Stimulated activated effector memory CD8-positive, alpha-beta T cell treated with anti-CD3 and anti-CD28 coated beads, Interleukin-12 subunit alpha, Interleukin-12 subunit beta, amount 100 ng/mL, for 72 hours (primary cell): ENCODE data around the gene CLEC2B.
"Not testable (repeated sequence)": the region's sequence is repeated elsewhere in the genome, so short reads cannot be mapped to it uniquely, and the experiment has no call there.

Source experiments
- ATAC-seq: fragments of 150-1000 bp; cut with Tn5 transposase; 2 replicates; pipeline ENCODE4 v1.10.0; 2021
- DNase-seq, 2 donors: peaks; one replicate each; pipeline ENCODE4 v3.0.0; 2021 to 2022; ENCODE audit warnings: low spot score in 2 of 2
- H3K27ac Mint-ChIP-seq: one replicate; pipeline ENCODE4 v1.8.0; 2022; ENCODE audit warnings: mild to moderate bottlenecking, mixed read lengths
- H3K36me3 Mint-ChIP-seq: one replicate; pipeline ENCODE4 v1.8.0; 2022; ENCODE audit warnings: mild to moderate bottlenecking, mixed read lengths
- H3K4me1 Mint-ChIP-seq: one replicate; pipeline ENCODE4 v1.8.0; 2022; ENCODE audit warnings: mixed read lengths
- H3K4me3 Mint-ChIP-seq: one replicate; pipeline ENCODE4 v1.8.0; 2022; ENCODE audit warnings: mild to moderate bottlenecking, mixed read lengths
- H3K9me3 Mint-ChIP-seq: one replicate; pipeline ENCODE4 v1.8.0; 2022; ENCODE audit warnings: mixed read lengths

CLEC2B gene

DNA sequence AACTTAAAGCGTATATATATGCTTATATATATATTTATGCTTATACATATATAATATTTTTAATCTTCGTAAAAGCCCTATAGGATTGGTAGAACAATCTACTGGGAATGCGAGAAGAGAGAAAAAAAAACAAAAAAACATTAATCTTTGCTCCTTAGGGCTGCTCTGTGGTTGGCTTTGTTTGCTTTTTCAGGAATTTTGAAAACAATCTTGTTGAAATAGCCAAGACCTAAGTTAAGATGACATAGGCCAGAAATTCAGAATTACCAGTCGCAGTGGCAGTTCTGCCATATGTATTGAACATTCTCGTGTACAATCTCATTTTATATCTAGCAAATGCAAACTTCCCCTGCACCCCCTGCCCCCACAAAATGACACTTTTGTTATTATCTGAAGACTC, 12.8 kb upstream of the CLEC2B start:
- ATAC-seq (no peak), DNase-seq (no peak)
- Mint-ChIP-seq H3K4me1 (no peaks in the 10 kb centered on the region), H3K9me3 (no peaks in the 10 kb centered on the region), H3K36me3 (no peaks in the 10 kb centered on the region), H3K27ac (no peak overlapping the region), H3K4me3 (no peak overlapping the region)

- H3K4me3 Mint-ChIP-seq, result no peak within 1 kb of the TSS
- no peak within 1 kb of the TSS for H3K27ac Mint-ChIP-seq
- no peaks in the 10 kb centered on the region for H3K36me3 Mint-ChIP-seq
- ATAC-seq (no peak), DNase-seq (no peak)
- H3K4me1 Mint-ChIP-seq, result no peaks in the 10 kb centered on the region
- no peaks in the 10 kb centered on the region for H3K9me3 Mint-ChIP-seq
Measured at GRCh38 chr12:9881246-9881645, 12.1 kb upstream of the CLEC2B start, which contains the start of gene KLRF2. Gene KLRF2 (plus strand): TSS chr12:9881489. CDS start chr12:9881596, 107 bp downstream.

GRCh38 chr12:9880532-9881078, 11.5 kb upstream of the CLEC2B start:
- no peak for ATAC-seq
- Mint-ChIP-seq H3K27ac (no peak overlapping the region), H3K4me3 (no peak overlapping the region)

DNA sequence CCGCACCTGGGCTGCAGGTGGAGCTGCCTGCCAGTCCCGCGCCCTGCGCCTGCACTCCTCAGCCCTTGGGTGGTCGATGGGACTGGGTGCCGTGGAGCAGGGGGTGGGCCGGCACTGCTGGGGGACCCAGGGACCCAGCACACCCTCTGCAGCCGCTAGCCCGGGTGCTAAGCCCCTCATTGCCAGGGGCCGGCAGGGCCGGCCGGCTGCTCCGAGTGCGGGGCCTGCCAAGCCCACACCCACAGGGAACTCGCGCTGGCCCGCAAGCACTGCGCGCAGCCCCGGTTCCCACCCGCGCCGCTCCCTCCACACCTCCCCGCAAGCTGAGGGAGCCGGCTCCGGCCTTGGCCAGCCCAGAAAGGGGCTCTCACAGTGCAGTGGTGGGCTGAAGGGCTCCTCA, 7.0 kb upstream of the CLEC2B start:
- not testable (repeated sequence) for H3K27ac Mint-ChIP-seq, H3K9me3 Mint-ChIP-seq, H3K4me3 Mint-ChIP-seq, H3K36me3 Mint-ChIP-seq, DNase-seq, ATAC-seq, H3K4me1 Mint-ChIP-seq

More at GRCh38 chr12:9880532-9881078, 11.5 kb upstream of the CLEC2B start:
- Mint-ChIP-seq H3K9me3 (no peaks in the 10 kb centered on the region), H3K36me3 (no peaks in the 10 kb centered on the region), H3K4me1 (no peaks in the 10 kb centered on the region)
- no peak for DNase-seq

DNA sequence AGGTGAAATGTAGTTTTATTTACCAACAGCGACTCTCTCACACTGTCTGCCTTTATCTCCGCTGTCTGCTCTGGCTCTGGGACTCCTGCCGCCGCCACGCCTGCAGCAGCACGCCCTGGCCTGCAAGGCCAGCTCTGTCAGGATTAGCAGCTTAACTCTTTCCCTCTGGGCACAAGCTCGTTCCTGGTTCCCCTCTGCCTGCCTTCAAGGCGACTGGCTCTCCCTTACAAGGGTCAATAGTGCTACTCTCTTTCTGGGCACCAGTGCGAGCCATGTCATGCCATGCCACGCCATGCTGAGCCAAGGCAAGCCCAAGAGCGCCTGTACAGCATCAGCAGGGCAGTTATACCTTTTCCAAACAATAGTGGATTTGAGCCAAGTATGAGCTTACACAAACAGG, 3.6 kb upstream of the CLEC2B start:
- no peaks in the 10 kb centered on the region for H3K9me3 Mint-ChIP-seq
- peaks cover 21% of the 10 kb centered on the region for H3K36me3 Mint-ChIP-seq
- H3K27ac Mint-ChIP-seq, result peak overlapping the region; percentile 52
- DNase-seq, result no peak
- no peak for ATAC-seq
- H3K4me3 Mint-ChIP-seq, result no peak overlapping the region
- peaks cover 14% of the 10 kb centered on the region for H3K4me1 Mint-ChIP-seq

GRCh38 chr12:9872162-9872561, 3.0 kb upstream of the CLEC2B start:
- H3K27ac Mint-ChIP-seq, result no peak overlapping the region
- H3K36me3 Mint-ChIP-seq, result peaks cover 27% of the 10 kb centered on the region
- DNase-seq (no peak), ATAC-seq (peak; percentile 24)
- H3K9me3 Mint-ChIP-seq, result no peaks in the 10 kb centered on the region
- no peak overlapping the region for H3K4me3 Mint-ChIP-seq
- peaks cover 14% of the 10 kb centered on the region for H3K4me1 Mint-ChIP-seq

DNA sequence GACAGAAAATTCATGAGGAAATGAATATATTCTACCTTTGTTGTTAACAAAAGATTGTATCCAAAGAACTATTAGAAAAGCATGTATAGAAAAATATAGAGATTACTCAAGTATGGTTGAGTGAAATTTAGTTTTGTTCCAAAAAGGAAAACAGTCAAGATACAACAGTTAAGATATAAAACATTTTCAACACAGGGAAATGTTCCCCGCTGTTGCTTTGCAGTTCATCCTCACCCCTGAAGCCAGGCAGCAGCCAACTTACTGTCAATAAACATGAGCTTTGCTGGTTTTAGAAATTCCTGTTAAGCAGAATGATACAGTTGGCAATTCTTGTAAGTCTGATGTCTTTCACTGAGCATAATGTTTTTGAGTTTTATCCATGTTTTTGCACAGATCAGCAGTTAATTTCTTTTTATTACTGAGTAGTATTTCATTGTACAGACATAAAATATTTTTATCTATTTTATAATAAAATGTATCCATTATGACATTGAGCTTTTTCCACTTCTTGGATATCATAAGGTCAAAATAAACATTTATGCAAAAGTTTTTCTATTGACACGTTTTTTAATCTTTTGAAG, 1.2 kb upstream of the CLEC2B start:
- no peak for DNase-seq

DNA sequence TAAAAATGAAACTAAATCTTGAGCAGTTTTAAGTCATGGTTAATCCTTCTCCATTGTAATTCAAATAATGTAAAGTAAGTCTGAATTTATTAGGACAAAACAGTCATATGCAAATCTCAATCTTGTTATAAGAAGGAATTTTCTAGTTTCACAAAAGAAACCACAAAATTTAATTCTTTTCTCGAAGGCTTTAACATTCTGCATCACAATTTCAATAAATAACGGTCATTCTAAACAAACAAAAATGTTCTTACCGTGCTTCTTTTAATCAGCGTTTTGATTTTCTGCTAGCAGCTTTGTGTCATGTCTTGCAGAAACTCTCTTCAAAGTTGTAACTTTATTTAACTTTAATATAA, 225 bp downstream of the CLEC2B start:
- Mint-ChIP-seq H3K36me3 (peaks cover 59% of the 10 kb centered on the region), H3K4me3 (peak overlapping the region; percentile 81), H3K9me3 (no peaks in the 10 kb centered on the region), H3K27ac (peak overlapping the region; percentile 98), H3K4me1 (peaks cover 21% of the 10 kb centered on the region)
- DNase-seq (no peak), ATAC-seq (no peak)

More for the DNA sequence above, 1.2 kb upstream of the CLEC2B start:
- Mint-ChIP-seq H3K4me1 (peaks cover 14% of the 10 kb centered on the region), H3K9me3 (no peaks in the 10 kb centered on the region), H3K36me3 (peaks cover 44% of the 10 kb centered on the region), H3K27ac (peak overlapping the region; percentile 98), H3K4me3 (peak overlapping the region; percentile 81)
- ATAC-seq, result no peak

DNA sequence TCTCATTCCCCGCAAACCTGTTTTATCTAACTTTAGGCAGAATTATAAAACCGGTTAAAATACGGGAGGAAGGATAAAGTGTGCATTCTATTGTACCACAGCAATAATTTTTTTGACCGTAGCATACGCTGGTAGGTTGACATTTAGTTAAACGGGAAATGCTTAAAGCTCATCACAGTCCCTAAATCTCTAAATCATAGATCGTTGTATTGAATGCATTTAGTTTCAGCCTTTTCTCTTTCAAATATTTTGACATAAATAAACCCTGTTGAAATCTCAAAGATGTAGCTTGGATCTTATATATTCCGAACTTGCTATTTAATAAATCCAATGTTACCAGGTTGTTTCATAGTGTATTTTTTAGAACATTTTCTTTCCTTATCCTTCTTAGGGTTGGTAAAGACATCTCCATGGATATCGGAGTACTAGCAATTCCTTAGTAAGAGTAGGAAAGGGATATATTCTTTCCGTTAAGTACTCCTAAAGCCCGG, 798 bp downstream of the CLEC2B start:
- no peak for ATAC-seq
- Mint-ChIP-seq H3K4me1 (peaks cover 27% of the 10 kb centered on the region), H3K4me3 (peak overlapping the region; percentile 81), H3K36me3 (peaks cover 65% of the 10 kb centered on the region), H3K27ac (peak overlapping the region; percentile 98), H3K9me3 (peaks cover 4% of the 10 kb centered on the region)
- no peak for DNase-seq

GRCh38 chr12:9867531-9867930, 1.6 kb downstream of the CLEC2B start:
- ATAC-seq (no peak), DNase-seq (no peak)
- Mint-ChIP-seq H3K36me3 (peaks cover 73% of the 10 kb centered on the region), H3K4me1 (peaks cover 35% of the 10 kb centered on the region), H3K9me3 (peaks cover 7% of the 10 kb centered on the region), H3K27ac (peak overlapping the region; percentile 98), H3K4me3 (peak overlapping the region; percentile 81)

DNA sequence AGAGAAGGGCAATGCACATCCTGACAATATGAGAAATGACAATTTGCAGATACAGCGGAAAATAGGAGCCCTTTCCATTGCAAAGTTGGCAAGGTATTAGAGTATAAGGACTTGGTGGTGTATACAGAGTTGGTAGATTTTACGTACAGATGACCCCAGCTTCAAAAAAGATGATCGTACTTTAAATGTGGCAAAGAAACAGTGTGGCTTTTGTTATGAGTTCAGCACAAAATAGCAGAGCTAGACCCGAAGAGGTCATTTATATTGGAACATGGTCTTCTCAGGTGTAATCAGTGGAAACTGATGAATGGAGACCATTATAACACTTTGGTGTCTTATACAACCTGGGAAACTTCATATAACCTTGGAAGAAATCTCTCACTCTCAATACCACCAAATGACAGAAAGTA, 2.3 kb downstream of the CLEC2B start:
- DNase-seq, result no peak
- Mint-ChIP-seq H3K4me3 (peak overlapping the region; percentile 81), H3K9me3 (peaks cover 7% of the 10 kb centered on the region), H3K36me3 (peaks cover 79% of the 10 kb centered on the region), H3K27ac (peak overlapping the region; percentile 98), H3K4me1 (peaks cover 34% of the 10 kb centered on the region)
- no peak for ATAC-seq

DNA sequence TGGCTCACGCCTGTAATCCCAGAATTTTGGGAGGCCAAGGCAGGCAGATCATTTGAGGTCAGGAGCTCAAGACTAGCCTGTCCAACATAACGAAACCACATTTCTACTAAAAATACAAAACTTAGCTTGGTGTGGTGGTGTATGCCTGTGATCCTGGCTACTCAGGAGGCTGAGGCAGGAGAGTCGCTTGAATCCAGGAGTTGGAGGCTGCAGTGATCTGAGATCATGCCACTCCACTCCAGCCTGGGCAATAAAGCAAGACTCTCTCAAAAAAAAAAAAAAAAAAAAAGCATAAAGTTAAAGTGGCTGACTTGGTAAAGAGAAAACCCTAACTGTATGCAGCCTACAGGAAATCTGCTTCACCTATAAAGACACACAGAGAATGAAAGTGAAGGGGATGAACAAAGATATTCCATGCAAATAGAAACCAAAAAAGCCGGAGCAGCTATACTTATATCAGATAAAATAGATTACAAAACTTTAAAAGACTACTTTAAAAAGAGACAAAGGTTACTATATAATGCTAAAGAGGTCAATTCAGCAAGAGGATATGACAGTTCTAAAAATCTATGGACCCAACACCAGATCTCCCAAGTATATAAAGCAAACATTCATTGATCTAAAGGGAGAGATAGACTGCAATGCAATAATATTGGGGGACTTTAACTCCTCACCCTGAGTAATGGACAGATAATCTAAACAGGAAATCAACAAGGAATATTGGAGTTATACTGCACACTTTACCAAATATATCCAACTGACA, 4.1 kb downstream of the CLEC2B start:
- Mint-ChIP-seq H3K4me1 (peaks cover 37% of the 10 kb centered on the region), H3K27ac (peak overlapping the region; percentile 98), H3K36me3 (peaks cover 91% of the 10 kb centered on the region), H3K4me3 (peak overlapping the region; percentile 81), H3K9me3 (peaks cover 7% of the 10 kb centered on the region)
- DNase-seq (no peak), ATAC-seq (peak; percentile 37)

- ATAC-seq (no peak), DNase-seq (no peak)
- Mint-ChIP-seq H3K36me3 (peaks cover 95% of the 10 kb centered on the region), H3K9me3 (peaks cover under 1% of the 10 kb centered on the region), H3K4me1 (peaks cover 47% of the 10 kb centered on the region), H3K27ac (no peak overlapping the region), H3K4me3 (no peak overlapping the region)
Measured at GRCh38 chr12:9858135-9858534, 11.0 kb downstream of the CLEC2B start.

DNA sequence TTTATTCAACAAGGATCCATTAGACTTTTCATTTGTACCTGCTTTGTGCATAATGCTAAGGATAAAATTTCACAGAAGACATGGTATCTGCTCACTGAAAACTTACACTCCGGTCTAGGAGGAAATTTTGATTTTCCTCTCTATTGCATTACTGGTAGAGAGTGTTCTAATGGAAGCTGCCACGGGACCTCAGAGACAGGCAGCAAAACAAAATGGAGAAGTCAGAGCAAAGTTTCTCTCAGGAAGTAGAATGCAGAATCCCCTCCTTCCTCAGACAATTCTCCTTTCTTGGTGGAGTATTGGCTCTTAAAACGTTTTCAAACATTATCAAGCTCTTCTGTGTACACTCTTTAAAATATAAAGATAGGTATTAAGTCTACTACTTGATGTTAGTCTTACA, 12.3 kb downstream of the CLEC2B start:
- Mint-ChIP-seq H3K27ac (peak overlapping the region; percentile 27), H3K4me3 (no peak overlapping the region), H3K9me3 (no peaks in the 10 kb centered on the region), H3K4me1 (peaks cover 44% of the 10 kb centered on the region), H3K36me3 (peaks cover 95% of the 10 kb centered on the region)
- DNase-seq, result no peak
- no peak for ATAC-seq

DNA sequence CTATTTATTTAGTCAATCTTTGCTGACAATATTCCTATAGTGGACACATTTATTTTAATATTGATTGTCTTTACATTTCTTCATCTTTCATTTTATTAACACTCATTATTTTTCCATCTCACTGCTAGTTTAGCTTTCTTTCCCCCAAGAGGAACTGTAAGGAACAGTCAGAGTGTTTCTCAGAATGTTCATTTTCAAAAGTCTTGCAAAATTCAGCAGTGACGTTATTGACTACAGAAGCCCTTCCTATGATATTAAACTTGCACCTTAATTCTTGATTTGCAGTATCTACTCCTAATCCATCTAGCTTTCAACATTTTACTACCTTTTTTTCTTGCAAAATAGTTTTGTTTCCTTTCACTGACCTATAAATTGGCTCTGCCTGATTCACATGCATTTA, 13.0 kb downstream of the CLEC2B start:
- ATAC-seq, result no peak
- Mint-ChIP-seq H3K4me1 (peaks cover 42% of the 10 kb centered on the region), H3K27ac (no peak overlapping the region), H3K4me3 (no peak overlapping the region), H3K9me3 (no peaks in the 10 kb centered on the region), H3K36me3 (peaks cover 99% of the 10 kb centered on the region)
- DNase-seq, result no peak

DNA sequence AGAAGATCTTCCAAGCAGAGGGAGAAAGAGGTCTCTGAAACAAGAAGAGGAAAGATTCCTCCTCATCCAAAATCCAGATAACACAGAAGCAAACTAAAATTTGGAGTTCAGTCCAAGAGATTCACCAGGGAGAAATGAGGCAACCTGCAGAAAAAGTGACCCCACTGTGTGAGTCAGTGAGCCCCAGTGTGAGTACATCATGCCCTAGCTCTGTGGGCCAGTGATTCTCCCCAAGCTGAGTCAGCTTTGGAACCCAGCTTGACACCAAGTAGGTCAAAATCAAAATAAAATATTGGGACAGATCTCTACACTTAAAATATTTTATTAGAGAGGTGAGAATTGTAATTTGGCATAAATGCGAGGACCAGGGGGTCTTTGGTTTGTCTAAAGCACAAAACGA, 17.2 kb downstream of the CLEC2B start:
- Mint-ChIP-seq H3K4me1 (peaks cover 25% of the 10 kb centered on the region), H3K4me3 (no peak overlapping the region), H3K27ac (peak overlapping the region; percentile 6), H3K36me3 (peaks cover 79% of the 10 kb centered on the region), H3K9me3 (peaks cover 9% of the 10 kb centered on the region)
- peak; percentile 92 for ATAC-seq
- DNase-seq, result no peak
